NCI-H1092 treated with DMSO at 0.1 percent for 48 hours (cell line): ENCODE results near the gene AIRE.
"Not testable (repeated sequence)": the region's sequence is repeated elsewhere in the genome, so short reads cannot be mapped to it uniquely, and the experiment has no call there.

ENCODE experiments used
- DNase-seq: peaks from one replicate; lab custom pipeline; 2025; lab: John Stamatoyannopoulos, UW

AIRE gene

DNA sequence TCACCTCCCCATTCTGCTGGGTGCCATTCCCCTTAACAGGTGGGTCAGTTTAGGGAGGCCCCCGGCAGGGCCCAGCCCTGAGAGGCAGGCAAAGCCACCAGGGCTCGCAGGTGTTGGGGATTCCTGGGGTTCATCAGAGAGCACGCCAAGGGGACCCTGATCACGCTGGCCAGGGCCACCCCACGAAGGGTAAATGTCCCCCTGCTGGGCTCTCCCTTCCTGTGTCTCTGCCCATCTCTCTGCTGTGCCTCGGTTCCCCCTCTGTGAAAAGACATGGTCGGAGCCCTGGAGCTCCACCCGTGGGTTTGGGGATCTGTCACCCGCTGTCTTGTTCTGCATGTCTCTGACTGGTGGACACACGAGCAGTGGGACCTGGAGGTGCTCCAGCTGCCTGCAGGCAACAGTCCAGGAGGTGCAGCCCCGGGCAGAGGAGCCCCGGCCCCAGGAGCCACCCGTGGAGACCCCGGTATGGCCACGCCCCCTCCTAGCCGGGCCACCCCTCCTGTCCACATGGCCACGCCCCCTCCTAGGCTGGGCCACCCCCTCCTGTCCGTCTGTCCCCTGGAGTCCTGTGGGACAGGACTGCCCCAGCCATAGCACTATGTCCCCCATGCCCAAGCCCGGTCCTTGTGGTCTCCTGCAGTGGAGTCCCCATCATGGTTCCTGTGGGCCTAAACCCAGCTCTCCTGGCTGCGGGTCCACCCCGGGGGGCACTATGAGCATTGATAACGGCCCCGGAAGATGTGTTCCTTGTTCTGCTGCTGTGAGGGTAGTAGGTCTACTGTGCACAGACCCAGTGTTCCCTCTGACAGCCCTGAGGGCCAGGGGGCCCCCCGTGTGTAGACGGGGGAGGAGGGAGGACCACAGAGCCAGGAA is 6.5 kb downstream of the AIRE start:
- DNase-seq: no peak

GRCh38 chr21:44292812-44293195 is 7.1 kb downstream of the AIRE start:
- DNase-seq: no peak

DNA sequence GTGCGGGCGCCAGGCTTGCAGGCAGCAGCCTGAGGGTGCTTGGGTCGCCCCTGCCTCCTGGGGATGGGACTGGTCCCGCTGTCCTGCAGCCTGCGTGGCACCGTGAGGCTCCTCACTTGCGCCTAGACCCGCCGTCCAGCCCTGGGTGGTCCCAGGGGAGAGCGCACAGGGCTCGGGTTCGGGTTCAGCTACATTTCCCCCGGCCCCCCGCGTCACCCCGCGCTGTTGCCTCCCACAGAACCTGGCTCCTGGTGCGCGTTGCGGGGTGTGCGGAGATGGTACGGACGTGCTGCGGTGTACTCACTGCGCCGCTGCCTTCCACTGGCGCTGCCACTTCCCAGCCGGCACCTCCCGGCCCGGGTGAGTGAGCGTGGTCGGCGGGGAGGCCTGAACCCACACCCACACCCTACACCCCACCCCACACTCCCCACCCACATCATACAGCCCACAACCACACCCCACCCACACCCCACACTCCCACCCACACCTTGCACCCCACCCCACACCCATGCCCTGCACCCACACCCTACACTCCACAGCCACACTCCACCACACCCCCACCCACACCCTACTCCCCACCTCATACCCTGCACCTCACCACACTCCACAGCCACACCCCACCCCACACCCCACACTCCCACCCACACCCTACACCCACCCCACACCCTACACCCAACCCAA is 8.0 kb downstream of the AIRE start:
- DNase-seq: no peak

DNA sequence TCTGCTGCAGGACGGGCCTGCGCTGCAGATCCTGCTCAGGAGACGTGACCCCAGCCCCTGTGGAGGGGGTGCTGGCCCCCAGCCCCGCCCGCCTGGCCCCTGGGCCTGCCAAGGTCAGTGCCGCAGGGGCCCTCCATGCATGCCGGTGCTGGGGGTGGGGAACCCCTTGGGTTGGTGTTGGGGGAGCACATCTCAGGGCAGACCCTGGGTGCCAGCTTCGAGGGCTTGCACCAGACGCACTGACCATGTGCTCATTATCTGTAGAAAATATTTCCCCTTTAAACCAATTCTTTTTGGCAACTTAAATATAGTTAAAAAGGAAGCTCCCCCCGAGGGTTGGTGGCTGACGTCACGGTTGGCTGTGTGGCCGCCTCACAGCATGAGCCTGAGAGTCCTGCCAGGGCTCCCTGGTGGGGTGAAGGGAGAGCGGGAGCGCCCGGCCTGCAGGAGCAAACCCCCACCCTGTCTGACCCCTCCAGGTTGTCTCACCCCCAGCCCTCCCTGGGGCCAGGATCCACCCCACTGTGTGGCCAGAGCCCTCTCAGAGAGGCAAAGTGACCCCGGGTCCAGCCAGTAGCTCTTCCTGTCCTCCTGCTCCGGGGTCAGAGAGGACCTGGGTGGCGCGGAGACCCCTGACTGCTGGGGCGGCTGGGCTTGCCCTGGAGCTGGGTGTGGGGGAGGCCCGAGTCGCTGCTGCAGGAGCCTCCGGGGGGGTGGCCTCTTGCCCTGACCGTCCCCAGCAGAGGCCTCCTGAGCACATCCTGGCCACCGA is 8.9 kb downstream of the AIRE start:
- peak; percentile 27 for DNase-seq

- DNase-seq: no peak
These were observed 9.5 kb downstream of the AIRE start for GRCh38 chr21:44295163-44295573.

DNA sequence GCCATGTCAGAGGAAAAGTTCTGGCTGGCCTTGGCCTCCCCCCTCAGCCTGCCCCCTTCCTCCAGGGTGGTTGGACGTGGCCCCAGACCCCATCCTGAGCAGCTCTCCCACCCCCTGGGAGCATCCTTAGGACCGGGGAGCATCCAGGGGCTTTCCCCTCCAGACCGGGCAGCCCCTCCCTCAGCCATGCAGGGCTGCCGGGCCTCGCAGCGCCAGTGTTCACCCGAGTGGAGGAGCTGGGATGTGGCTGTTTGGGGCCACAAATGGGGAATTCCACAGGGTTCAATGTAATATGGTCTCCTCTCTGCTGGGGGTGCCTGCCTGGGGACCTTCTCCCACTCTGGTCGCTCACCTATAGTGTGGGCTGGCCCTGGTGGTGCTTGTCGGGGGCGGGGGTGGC is 10.0 kb downstream of the AIRE start:
- DNase-seq: no peak

DNA sequence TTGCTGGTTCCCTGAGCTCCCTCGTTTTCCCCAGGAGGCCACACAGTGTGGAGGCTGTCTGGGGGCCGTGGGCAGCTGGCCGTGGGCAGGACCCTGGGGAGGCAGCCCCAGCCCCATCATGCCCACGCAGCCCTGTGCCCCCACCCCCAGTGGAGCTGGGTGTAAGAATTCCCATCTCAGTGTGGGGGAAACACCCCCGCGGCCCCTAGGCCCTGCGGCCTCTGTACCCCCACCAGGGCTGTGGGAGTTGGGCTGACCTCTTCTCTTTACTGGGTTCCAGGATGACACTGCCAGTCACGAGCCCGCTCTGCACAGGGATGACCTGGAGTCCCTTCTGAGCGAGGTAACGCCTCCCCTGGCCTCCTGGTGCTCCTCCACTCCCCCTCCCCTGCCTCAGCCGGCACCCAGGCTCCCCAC is 10.4 kb downstream of the AIRE start:
- no peak for DNase-seq

- DNase-seq: no peak
These were observed 11.2 kb downstream of the AIRE start for GRCh38 chr21:44296916-44297315.

GRCh38 chr21:44297525-44298290 is 12.0 kb downstream of the AIRE start:
- DNase-seq: peak; percentile 83

- DNase-seq: no peak
These were observed 12.6 kb downstream of the AIRE start for GRCh38 chr21:44298301-44298700.

DNA sequence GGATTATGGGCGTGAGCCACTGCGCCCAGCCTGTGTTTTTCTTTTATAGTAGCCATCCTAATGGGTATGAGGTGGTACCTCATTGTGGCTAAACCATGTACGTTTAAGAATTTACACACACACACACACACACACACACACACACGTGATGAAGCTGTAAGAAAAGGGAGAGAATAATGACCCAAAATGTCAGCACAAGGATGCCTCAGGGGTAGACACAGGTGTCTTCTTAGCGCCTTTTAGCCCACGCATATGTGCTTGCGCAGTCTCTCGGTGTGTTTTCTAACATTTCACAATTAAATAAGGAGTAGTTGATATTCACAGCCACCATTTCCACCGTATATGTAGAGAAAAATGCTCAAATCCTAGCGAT is 13.4 kb downstream of the AIRE start:
- no peak for DNase-seq

DNA sequence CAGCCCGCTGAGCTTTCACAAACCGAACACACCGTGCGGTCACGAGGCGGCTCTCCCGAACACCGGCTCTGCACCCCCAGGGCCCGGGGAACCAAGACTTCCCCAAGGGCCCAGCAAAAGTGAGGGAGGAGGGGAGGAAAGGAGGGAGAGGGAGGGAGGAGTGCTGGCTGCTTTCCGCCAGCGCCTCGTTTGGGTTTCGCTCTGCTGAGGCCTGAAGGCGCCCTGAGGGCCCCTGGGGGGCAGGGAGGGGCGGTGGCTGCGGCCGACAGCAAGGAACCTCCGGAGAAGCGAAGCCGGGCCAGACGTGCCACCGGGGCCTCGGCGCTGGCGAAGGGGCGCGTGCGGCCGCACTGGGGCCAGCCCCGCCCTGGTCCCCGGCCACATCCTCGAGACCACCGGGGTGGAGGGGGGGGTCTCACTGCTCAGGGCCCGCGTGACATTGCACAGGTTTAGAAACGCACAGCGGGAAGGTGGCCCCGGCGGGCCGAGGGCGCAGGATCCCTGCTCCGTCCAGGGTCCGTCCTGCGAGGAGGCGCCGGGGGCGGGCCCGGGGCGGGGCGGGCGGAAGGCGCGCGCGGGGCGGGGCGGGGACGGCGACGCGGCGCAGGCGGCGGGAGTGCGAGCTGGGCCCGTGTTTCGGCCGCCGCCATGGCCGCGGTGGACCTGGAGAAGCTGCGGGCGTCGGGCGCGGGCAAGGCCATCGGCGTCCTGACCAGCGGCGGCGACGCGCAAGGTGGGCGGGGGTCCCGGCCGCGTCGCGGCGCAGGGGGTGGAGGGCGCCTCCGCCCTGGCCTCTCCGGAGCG is 14.0 kb downstream of the AIRE start, which contains the start of gene PFKL:
Gene PFKL, plus strand, starts transcription at position 596 of the 804 bp plus-strand sequence. Its CDS starts 53 bp downstream, at position 649.
- peak; percentile 37 for DNase-seq

- peak; percentile 26 for DNase-seq
These were observed 14.7 kb downstream of the AIRE start for GRCh38 chr21:44300262-44300959.

GRCh38 chr21:44301141-44301540 is 15.5 kb downstream of the AIRE start:
- DNase-seq: no peak

- DNase-seq: peak; percentile 40
These were observed 16.3 kb downstream of the AIRE start for GRCh38 chr21:44301961-44302406.

GRCh38 chr21:44302573-44303401 is 17.1 kb downstream of the AIRE start:
- not testable (repeated sequence) for DNase-seq

DNA sequence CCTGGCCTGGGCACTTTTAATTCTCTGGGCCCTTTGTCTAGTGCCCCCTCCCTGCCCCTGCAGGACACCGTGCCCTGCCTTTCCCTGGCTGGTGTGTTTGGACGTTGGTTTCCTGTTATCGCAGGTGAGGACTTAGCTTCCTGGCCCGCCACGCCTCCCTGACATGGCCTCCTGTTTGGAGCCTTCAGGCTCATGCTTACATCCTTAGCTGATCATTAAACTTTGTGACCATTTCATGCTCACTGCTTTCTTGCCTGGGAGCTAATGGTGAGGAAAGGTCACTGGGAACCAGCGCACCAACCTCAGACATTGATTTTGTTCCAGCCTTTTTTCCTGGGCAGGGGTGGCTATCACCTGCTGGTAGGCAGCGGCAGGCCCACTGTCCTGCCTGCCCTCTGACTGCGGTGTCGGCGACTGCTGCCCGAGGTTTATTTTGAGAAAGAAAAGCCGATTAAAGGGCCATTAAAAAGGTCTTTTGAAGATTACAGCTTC is 17.9 kb downstream of the AIRE start:
- no peak for DNase-seq

GRCh38 chr21:44304011-44304616 is 18.4 kb downstream of the AIRE start:
- DNase-seq: no peak

DNA sequence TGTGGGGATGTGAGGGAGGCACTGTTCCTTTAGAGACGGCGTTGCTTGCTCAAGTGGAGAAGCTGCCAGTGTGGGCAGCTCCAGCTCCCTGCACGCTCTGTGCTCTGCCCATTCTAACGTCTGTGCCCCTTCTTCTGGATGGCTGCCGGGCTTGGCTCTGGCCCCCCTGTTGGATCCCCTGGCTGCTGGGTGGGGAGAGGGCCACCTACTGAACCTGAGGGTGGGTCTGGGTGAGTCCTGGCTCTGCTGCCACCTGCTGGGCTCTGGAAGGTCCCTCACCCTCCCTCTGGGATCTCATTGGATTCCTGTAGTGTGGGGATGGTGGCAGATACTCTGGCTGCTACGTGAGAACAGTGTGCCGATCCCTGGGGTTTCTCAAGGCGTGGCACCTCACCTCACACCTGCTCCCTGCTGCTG is 19.2 kb downstream of the AIRE start:
- DNase-seq: peak; percentile 33
